ENCODE measurements around the gene OR3A1.
"Not testable (repeated sequence)": the region's sequence is repeated elsewhere in the genome, so short reads cannot be mapped to it uniquely, and the experiment has no call there.

OR3A1 gene

GRCh38 chr17:3298260-3298659 lies at the start of gene OR3A1:
OR3A1 (minus strand) TSS chr17:3298360; CDS start chr17:3292582, 5,778 bp downstream.
- in situ Hi-C loops (cut with MboI; ENCODE audit: low sequenced_read_pairs) = no loop called here

DNA sequence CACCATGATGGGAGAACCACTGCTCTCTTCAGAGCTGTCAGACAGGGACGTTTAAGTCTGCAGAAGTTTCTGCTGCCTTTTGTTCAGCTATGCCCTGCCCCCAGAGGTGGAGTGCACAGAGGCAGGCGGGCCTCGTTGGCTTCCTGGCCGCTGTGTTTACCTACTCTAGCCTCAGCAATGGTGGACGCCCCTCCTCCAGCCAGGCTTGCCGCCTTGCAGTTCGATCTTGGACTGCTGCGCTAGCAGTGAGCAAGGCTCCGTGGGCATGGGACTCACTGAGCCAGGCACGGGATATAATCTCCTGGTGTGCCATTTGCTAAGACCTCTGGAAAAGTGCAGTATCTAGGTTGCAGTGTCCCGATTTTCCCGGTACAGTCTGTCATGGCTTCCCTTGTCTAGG lies 44.6 kb upstream of the OR3A1 start:
- in situ Hi-C loops (cut with MboI; ENCODE audit: low sequenced_read_pairs) = not testable (repeated sequence)

DNA sequence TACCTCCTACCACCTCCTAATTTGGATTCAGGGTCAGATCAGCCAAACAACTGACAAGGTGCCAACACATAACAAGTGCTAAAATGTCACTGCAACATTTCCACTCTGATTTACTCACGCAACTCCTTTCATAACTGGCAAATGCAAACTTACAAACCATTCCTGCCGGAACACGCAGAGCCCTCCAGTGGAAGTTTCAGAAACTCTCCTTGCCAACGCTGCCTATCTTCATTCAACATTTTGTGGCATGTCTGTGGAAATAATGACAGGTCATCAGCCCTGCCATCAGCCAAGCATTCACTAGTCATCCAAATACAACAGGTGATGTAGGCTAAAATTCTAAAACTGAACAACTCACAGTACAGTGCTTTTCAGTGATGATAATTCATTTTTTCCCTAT lies 37.7 kb upstream of the OR3A1 start:
- in situ Hi-C loops (cut with MboI; ENCODE audit: low sequenced_read_pairs) = no loop called here

GRCh38 chr17:3318336-3318735 lies 20.2 kb upstream of the OR3A1 start:
- in situ Hi-C loops (cut with MboI; ENCODE audit: low sequenced_read_pairs) = no loop called here

DNA sequence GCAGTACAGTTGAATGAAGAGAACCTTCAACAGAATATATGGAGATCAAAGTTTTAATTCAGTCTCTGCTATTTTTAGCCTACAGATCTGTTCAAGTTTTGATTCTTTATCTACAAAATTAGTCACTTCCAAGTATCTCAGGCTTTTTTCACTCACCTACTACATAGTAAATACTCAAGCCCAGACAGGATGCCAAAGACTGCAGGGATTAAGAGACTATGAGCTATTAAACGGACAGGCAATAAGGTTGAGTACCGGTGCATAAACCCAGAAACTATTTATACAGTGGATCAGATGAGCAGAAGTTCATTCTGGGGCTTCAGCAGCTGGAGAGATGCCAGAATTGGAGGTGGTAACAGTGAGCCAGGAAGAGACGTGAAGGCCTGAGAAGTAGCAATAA lies 18.7 kb upstream of the OR3A1 start:
- in situ Hi-C loops (cut with MboI; ENCODE audit: low sequenced_read_pairs) = no loop called here

GRCh38 chr17:3308603-3309002 lies 10.4 kb upstream of the OR3A1 start:
- in situ Hi-C loops (cut with MboI; ENCODE audit: low sequenced_read_pairs) = no loop called here

DNA sequence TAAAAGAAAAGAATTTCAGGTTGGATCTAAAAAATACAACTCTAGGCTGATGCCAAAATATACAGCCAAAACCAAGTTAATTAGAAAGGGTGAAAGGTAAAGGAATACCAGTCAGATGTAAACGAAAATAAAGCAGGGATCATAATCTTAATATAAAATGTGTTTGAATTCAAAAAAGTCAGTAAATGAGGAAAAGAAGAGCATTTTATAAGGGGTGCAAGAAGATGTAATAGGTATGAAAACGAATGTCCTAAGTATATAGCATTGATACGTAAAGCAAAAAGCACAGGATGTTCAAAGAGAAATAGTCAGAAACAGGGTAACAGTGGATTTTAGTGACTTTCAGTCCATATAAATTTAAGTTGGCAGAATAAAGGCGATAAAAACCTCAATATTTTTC lies 2.5 kb downstream of the OR3A1 start:
- in situ Hi-C loops (cut with MboI; ENCODE audit: low sequenced_read_pairs) = no loop called here

GRCh38 chr17:3293548-3293947 lies 4.6 kb downstream of the OR3A1 start:
- in situ Hi-C loops (cut with MboI; ENCODE audit: low sequenced_read_pairs) = not testable (repeated sequence)

DNA sequence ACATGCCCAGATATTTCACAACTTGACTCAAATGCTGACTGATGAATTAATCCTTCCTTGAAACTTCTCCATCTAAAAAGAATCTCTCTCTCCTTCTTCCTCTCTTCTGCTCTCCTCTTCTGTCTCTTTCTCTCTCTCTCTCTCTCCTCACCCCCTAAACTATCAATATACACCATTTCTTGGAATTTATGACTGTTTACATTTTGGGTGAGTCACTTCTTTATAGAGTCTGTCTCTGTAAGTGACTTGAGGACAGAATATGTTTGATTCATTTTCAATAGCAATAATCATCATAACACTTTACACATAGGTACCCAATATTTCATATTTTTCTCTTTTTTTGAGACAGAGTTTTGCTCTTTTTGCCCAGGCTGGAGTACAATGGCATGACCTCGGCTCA lies 15.3 kb downstream of the OR3A1 start:
- in situ Hi-C loops (cut with MboI; ENCODE audit: low sequenced_read_pairs) = no loop called here

- in situ Hi-C loops (cut with MboI; ENCODE audit: low sequenced_read_pairs) = no loop called here
These were observed 22.0 kb downstream of the OR3A1 start for GRCh38 chr17:3276126-3276525.

- in situ Hi-C loops (cut with MboI; ENCODE audit: low sequenced_read_pairs) = no loop called here
These were observed 26.9 kb downstream of the OR3A1 start for GRCh38 chr17:3271072-3271848.

GRCh38 chr17:3260600-3260999 lies 37.6 kb downstream of the OR3A1 start:
- in situ Hi-C loops (cut with MboI; ENCODE audit: low sequenced_read_pairs) = no loop called here

- in situ Hi-C loops (cut with MboI; ENCODE audit: low sequenced_read_pairs) = no loop called here
These were observed 38.0 kb downstream of the OR3A1 start for GRCh38 chr17:3260163-3260562.

GRCh38 chr17:3256575-3256974 lies 41.6 kb downstream of the OR3A1 start:
- in situ Hi-C loops (cut with MboI; ENCODE audit: low sequenced_read_pairs) = no loop called here

DNA sequence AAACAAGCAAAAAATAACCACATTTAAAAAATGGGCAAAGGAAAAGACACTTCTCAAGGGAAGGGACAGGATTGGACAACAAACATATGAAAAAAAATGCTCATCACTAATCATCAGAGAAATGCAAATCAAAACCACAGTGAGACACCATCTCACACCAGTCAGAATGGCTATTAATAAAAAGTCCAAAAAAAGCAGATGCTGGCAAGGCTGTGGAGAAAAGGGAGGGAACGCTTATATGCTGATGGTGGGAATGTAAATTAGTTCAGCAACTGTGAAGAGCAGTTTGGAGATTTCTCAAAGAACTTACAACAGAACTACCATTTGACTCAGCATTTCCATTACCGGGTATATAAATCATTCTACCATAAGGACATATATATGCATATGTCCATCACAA lies 49.1 kb downstream of the OR3A1 start:
- in situ Hi-C loops (cut with MboI; ENCODE audit: low sequenced_read_pairs) = not testable (repeated sequence)

DNA sequence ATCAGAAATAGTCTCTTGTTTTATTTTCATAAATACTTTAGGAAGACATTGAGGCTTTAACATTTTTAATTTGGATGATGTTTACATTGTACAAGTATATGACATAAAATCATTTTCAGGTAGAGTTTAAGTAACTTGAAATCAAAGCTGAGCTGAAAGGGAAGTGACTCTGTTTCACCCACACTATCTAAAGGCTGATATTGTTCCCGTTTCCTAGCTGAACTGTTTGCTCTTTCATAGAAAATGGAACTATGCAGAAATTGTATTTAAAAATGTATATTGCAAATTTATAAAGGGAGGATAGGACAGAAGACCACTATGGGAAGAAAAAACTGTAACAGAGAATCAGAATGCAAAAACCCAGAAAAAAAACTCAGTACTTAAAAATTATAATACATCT lies 53.3 kb downstream of the OR3A1 start:
- in situ Hi-C loops (cut with MboI; ENCODE audit: low sequenced_read_pairs) = not testable (repeated sequence)

DNA sequence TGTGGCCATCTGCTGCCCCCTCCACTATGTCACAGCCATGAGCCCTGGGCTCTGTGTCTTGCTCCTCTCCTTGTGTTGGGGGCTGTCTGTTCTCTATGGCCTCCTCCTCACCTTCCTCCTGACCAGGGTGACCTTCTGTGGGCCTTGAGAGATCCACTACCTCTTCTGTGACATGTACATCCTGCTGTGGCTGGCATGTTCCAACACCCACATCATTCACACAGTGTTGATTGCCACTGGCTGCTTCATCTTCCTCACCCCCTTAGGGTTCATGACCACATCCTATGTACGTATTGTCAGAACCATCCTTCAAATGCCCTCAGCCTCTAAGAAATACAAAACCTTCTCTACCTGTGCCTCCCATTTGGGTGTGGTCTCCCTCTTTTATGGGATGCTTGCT lies 57.1 kb downstream of the OR3A1 start:
- in situ Hi-C loops (cut with MboI; ENCODE audit: low sequenced_read_pairs) = not testable (repeated sequence)
